ENCODE results near the gene KCNAB1.

Gene KCNAB1

GRCh38 chr3:156131241-156131640 is 10.9 kb downstream of the KCNAB1 start:
- Histone ChIP-seq H3K36me3 (ENCODE audit: insufficient read depth, low read length) (no peaks in the 10 kb centered on the region), H3K4me3 (ENCODE audit: low read depth, low read length, poor library complexity, severe bottlenecking) (no peak overlapping the region), H3K9me2 (ENCODE audit: low read depth, low read length) (no peaks in the 10 kb centered on the region), H3F3A (ENCODE audit: insufficient read depth, low read length) (no peaks in the 10 kb centered on the region), H3K27ac (ENCODE audit: low read depth, low read length, poor library complexity, severe bottlenecking) (no peak overlapping the region), H3K4me1 (ENCODE audit: insufficient read depth, low read length, severe bottlenecking) (no peaks in the 10 kb centered on the region), H3K9ac (ENCODE audit: low read length) (no peak overlapping the region), H4K20me1 (ENCODE audit: insufficient read depth, low read length) (no peaks in the 10 kb centered on the region), H3K4me2 (ENCODE audit: low read length) (no peak overlapping the region), H2AFZ (ENCODE audit: low read length) (no peak overlapping the region), H3K9me3 (ENCODE audit: low read length) (no peaks in the 10 kb centered on the region), H3K27me3 (ENCODE audit: insufficient read depth, low read length) (no peaks in the 10 kb centered on the region), H3K79me2 (ENCODE audit: insufficient read depth, low read length) (no peaks in the 10 kb centered on the region)
- no peak for TF ChIP-seq EZH2 (IDR thresholded peaks at IDR 0.05; ENCODE audit: borderline replicate concordance, low read length)
- no peak for TF ChIP-seq CTCF (IDR thresholded peaks at IDR 0.05; ENCODE audit: low read length)

- Histone ChIP-seq H3K9me2 (ENCODE audit: low read depth, low read length) (no peaks in the 10 kb centered on the region), H3K4me3 (ENCODE audit: low read depth, low read length, poor library complexity, severe bottlenecking) (no peak overlapping the region), H4K20me1 (ENCODE audit: insufficient read depth, low read length) (no peaks in the 10 kb centered on the region), H3K4me2 (ENCODE audit: low read length) (no peak overlapping the region), H3K9me3 (ENCODE audit: low read length) (no peaks in the 10 kb centered on the region), H3K79me2 (ENCODE audit: insufficient read depth, low read length) (no peaks in the 10 kb centered on the region), H3K27ac (ENCODE audit: low read depth, low read length, poor library complexity, severe bottlenecking) (no peak overlapping the region), H3K4me1 (ENCODE audit: insufficient read depth, low read length, severe bottlenecking) (no peaks in the 10 kb centered on the region), H3K9ac (ENCODE audit: low read length) (no peak overlapping the region), H2AFZ (ENCODE audit: low read length) (no peak overlapping the region), H3F3A (ENCODE audit: insufficient read depth, low read length) (no peaks in the 10 kb centered on the region), H3K36me3 (ENCODE audit: insufficient read depth, low read length) (no peaks in the 10 kb centered on the region), H3K27me3 (ENCODE audit: insufficient read depth, low read length) (no peaks in the 10 kb centered on the region)
- TF ChIP-seq EZH2 (IDR thresholded peaks at IDR 0.05; ENCODE audit: borderline replicate concordance, low read length) (no peak), CTCF (IDR thresholded peaks at IDR 0.05; ENCODE audit: low read length) (no peak)
Measured at GRCh38 chr3:156131799-156132198, 11.4 kb downstream of the KCNAB1 start.

- no peaks in the 10 kb centered on the region for H3F3A ChIP-seq (ENCODE audit: insufficient read depth, low read length)
- no peak overlapping the region for H3K4me3 ChIP-seq (ENCODE audit: low read depth, low read length, poor library complexity, severe bottlenecking)
- no peaks in the 10 kb centered on the region for H3K9me2 ChIP-seq (ENCODE audit: low read depth, low read length)
- no peaks in the 10 kb centered on the region for H3K36me3 ChIP-seq (ENCODE audit: insufficient read depth, low read length)
- H3K79me2 ChIP-seq (ENCODE audit: insufficient read depth, low read length): no peaks in the 10 kb centered on the region
- H4K20me1 ChIP-seq (ENCODE audit: insufficient read depth, low read length): no peaks in the 10 kb centered on the region
- no peak for TF ChIP-seq EZH2 (IDR thresholded peaks at IDR 0.05; ENCODE audit: borderline replicate concordance, low read length)
- TF ChIP-seq CTCF (IDR thresholded peaks at IDR 0.05; ENCODE audit: low read length): no peak
- no peaks in the 10 kb centered on the region for H3K9me3 ChIP-seq (ENCODE audit: low read length)
- no peak overlapping the region for H3K9ac ChIP-seq (ENCODE audit: low read length)
- no peak overlapping the region for H2AFZ ChIP-seq (ENCODE audit: low read length)
- H3K4me2 ChIP-seq (ENCODE audit: low read length): no peak overlapping the region
- H3K27me3 ChIP-seq (ENCODE audit: insufficient read depth, low read length): no peaks in the 10 kb centered on the region
- H3K27ac ChIP-seq (ENCODE audit: low read depth, low read length, poor library complexity, severe bottlenecking): no peak overlapping the region
- H3K4me1 ChIP-seq (ENCODE audit: insufficient read depth, low read length, severe bottlenecking): no peaks in the 10 kb centered on the region
Measured at GRCh38 chr3:156132313-156132712, 11.9 kb downstream of the KCNAB1 start.
